ENCODE measurements around the gene PACRG. TPM values are rescaled to one million over a fixed set of nuclear protein-coding genes. Genes with fewer than 3 reads are reported as not detected.

PACRG gene
- polyA plus RNA-seq, 2 of the 4 experiments (the other 2 are of a cell fraction) = 0.14 to 0.30 TPM

DNA sequence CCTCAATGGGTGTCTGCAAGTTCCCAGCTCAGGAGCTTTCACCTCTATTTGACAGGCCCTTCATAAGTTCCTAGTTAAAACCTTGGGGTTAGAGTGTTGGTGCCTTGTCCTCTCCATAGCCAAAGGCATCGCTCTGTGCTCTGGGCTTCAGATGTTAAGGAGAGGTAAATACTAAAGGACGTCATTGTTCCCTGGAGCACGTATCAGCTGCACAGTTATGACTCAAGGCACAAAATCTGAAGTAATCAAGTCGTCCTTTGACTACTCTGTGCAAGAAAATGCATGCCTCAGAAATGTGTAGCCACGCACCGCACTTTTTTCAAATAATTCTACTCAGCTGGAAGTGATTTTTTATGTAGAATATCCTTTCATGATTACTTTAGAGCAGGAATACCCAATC lies 446.0 kb downstream of the PACRG start:
- Histone ChIP-seq H3K27ac (no peak overlapping the region), H3K4me1 (no peaks in the 10 kb centered on the region), H3K4me2 (no peak overlapping the region), H3K9me3 (no peaks in the 10 kb centered on the region), H3K4me3 (no peak overlapping the region)
- ChIA-PET POLR2A (no interaction called here), CTCF (no interaction called here)
- TF ChIP-seq ESRRA (IDR thresholded peaks at IDR 0.05; ENCODE audit: borderline replicate concordance, low read length) = no peak
- TF ChIP-seq ZC3H11A (IDR thresholded peaks at IDR 0.05) = no peak
- no peak for TF ChIP-seq EHMT2 (IDR thresholded peaks at IDR 0.05; ENCODE audit: low read depth)
- no peak for TF ChIP-seq KDM1A (IDR thresholded peaks at IDR 0.05; ENCODE audit: low read depth)
- no peak for TF ChIP-seq HOXB13 (CRISPR knock-in tag; IDR thresholded peaks at IDR 0.05; ENCODE audit: low read depth)
- no peak for TF ChIP-seq RFX5 (IDR thresholded peaks at IDR 0.05)
- TF ChIP-seq TFCP2L1 (CRISPR knock-in tag; IDR thresholded peaks at IDR 0.05) = no peak
- no peak for TF ChIP-seq MYC (IDR thresholded peaks at IDR 0.05; ENCODE audit: borderline replicate concordance, low read length)
- WGBS (ENCODE audit: missing lambda C conversion rate) = 55% methylated on average over 6 of the region's 6 CpGs
- FAIRE-seq = no peak
- no peak for DNase-seq (ENCODE audit: low read depth in 1 of 2, low spot score in 1 of 2)
- ATAC-seq = no peak

DNA sequence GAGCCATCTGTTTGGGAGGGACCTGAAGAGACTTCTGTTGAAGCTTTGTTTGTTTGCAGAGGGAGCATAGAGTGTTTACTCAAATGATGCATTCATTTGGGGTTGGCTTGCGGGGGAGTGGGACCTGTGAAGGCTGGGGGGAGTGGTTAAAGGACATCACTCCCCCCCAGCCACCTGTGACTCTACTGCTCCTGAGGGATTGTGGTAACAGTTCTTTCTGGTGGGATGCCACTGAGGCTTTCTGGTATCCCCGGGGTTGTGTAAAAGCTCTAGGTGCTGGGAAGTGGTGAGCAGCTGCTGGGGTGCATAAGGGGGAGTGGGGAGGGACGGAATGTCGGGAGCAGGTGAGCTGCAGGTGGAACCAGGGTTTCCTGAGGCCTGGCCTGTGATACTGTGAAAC lies 447.5 kb downstream of the PACRG start:
- FAIRE-seq (no peak), ATAC-seq (no peak), DNase-seq (ENCODE audit: low read depth in 1 of 2, low spot score in 1 of 2) (no peak)
- CTCF ChIA-PET = no interaction called here
- H3K27ac ChIP-seq = no peak overlapping the region
- no peak for TF ChIP-seq KDM5A (IDR thresholded peaks at IDR 0.05)
- no peak for TF ChIP-seq ZC3H11A (IDR thresholded peaks at IDR 0.05)
- TF ChIP-seq ZNF302 (CRISPR knock-in tag; IDR thresholded peaks at IDR 0.05) = no peak
- TF ChIP-seq TFCP2L1 (CRISPR knock-in tag; IDR thresholded peaks at IDR 0.05) = no peak
- TF ChIP-seq, protein P1, sequence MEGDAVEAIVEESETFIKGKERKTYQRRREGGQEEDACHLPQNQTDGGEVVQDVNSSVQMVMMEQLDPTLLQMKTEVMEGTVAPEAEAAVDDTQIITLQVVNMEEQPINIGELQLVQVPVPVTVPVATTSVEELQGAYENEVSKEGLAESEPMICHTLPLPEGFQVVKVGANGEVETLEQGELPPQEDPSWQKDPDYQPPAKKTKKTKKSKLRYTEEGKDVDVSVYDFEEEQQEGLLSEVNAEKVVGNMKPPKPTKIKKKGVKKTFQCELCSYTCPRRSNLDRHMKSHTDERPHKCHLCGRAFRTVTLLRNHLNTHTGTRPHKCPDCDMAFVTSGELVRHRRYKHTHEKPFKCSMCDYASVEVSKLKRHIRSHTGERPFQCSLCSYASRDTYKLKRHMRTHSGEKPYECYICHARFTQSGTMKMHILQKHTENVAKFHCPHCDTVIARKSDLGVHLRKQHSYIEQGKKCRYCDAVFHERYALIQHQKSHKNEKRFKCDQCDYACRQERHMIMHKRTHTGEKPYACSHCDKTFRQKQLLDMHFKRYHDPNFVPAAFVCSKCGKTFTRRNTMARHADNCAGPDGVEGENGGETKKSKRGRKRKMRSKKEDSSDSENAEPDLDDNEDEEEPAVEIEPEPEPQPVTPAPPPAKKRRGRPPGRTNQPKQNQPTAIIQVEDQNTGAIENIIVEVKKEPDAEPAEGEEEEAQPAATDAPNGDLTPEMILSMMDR (IDR thresholded peaks at IDR 0.05) = no peak
- no peak for TF ChIP-seq ZSCAN20 (CRISPR knock-in tag; IDR thresholded peaks at IDR 0.05)
- no peak for TF ChIP-seq PBX3 (IDR thresholded peaks at IDR 0.05)
- no peak for TF ChIP-seq JUNB (IDR thresholded peaks at IDR 0.05)
- TF ChIP-seq HDAC2 (IDR thresholded peaks at IDR 0.05) = no peak
- TF ChIP-seq SMC3 (IDR thresholded peaks at IDR 0.05) = no peak
- TF ChIP-seq, protein P2, sequence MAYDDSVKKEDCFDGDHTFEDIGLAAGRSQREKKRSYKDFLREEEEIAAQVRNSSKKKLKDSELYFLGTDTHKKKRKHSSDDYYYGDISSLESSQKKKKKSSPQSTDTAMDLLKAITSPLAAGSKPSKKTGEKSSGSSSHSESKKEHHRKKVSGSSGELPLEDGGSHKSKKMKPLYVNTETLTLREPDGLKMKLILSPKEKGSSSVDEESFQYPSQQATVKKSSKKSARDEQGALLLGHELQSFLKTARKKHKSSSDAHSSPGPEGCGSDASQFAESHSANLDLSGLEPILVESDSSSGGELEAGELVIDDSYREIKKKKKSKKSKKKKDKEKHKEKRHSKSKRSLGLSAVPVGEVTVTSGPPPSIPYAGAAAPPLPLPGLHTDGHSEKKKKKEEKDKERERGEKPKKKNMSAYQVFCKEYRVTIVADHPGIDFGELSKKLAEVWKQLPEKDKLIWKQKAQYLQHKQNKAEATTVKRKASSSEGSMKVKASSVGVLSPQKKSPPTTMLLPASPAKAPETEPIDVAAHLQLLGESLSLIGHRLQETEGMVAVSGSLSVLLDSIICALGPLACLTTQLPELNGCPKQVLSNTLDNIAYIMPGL (CRISPR knock-in tag; IDR thresholded peaks at IDR 0.05; ENCODE audit: borderline replicate concordance) = no peak
- TF ChIP-seq MYC (IDR thresholded peaks at IDR 0.05; ENCODE audit: borderline replicate concordance, low read length) = no peak
- no peak for TF ChIP-seq NPAS2 (CRISPR knock-in tag; IDR thresholded peaks at IDR 0.05; ENCODE audit: borderline replicate concordance)
- TF ChIP-seq E2F6 (IDR thresholded peaks at IDR 0.05; ENCODE audit: borderline replicate concordance, low read depth) = no peak
- no peak for TF ChIP-seq KDM1A (IDR thresholded peaks at IDR 0.05; ENCODE audit: low read depth)
- no peak overlapping the region for H3K4me3 ChIP-seq
- no peaks in the 10 kb centered on the region for H3K4me1 ChIP-seq
- no peaks in the 10 kb centered on the region for H3K9me3 ChIP-seq
- POLR2A ChIA-PET = no interaction called here
- WGBS (ENCODE audit: missing lambda C conversion rate) = 40% methylated on average over 4 of the region's 4 CpGs
- H3K4me2 ChIP-seq = no peak overlapping the region

GRCh38 chr6:163176097-163176496 lies 448.3 kb downstream of the PACRG start:
- CTCF ChIA-PET = no interaction called here
- Histone ChIP-seq H3K9me3 (no peaks in the 10 kb centered on the region), H3K4me3 (no peak overlapping the region), H3K4me2 (no peak overlapping the region), H3K4me1 (peaks cover 6% of the 10 kb centered on the region; the same call in 2 of the 3 replicates), H3K27ac (no peak overlapping the region)
- POLR2A ChIA-PET = no interaction called here
- WGBS (ENCODE audit: missing lambda C conversion rate) = 61% methylated on average over 3 of the region's 3 CpGs
- DNase-seq (ENCODE audit: low read depth in 1 of 2, low spot score in 1 of 2) = no peak
- no peak for ATAC-seq
- no peak for FAIRE-seq
- TF ChIP-seq ZFP36 (IDR thresholded peaks at IDR 0.05; ENCODE audit: borderline replicate concordance, partially characterized antibody) (no peak), RFX5 (IDR thresholded peaks at IDR 0.05) (no peak), RCOR1 (IDR thresholded peaks at IDR 0.05; ENCODE audit: low read depth, low read length) (no peak), POLR2AphosphoS2 (conservative IDR thresholded peaks at IDR 0.05; ENCODE audit: low read length) (no peak), CEBPB (IDR thresholded peaks at IDR 0.05) (no peak)
